Tibial artery (tissue), 4 donors: ENCODE data around the gene VPS13D.

Source experiments
- DNase-seq, 2 donors: peaks; one replicate each; pipeline ENCODE4 v3.0.0-alpha.2; 2019
- H3K27ac ChIP-seq, 2 donors: fragments of 200-600 bp; sonication (generic) in 1 of 2; 1 replicate in 1 of 2; 2 replicates in 1 of 2; pipeline ENCODE4 v1.5.1; 2018 to 2019; ENCODE audit warnings: mild to moderate bottlenecking in 1 of 2
- H3K27me3 ChIP-seq, 2 donors: fragments of 200-600 bp; sonication (generic) in 1 of 2; one replicate each; pipeline versions ENCODE4 v1.5.1 to v1.6.0; 2016 to 2019
- H3K36me3 ChIP-seq, 3 donors: fragments of 200-600 bp; sonication (generic) in 2 of 3; one replicate each; pipeline ENCODE4 v1.5.1; 2016 to 2019; ENCODE audit warnings: mild to moderate bottlenecking in 2 of 3
- H3K4me1 ChIP-seq, 4 donors: fragments of 200-600 bp; sonication (generic) in 2 of 4; 1 replicate in 3 of 4; 2 replicates in 1 of 4; pipeline ENCODE4 v1.5.1; 2016 to 2019
- H3K4me3 ChIP-seq, 2 donors: fragments of 200-600 bp; sonication (generic) in 1 of 2; 1 replicate in 1 of 2; 2 replicates in 1 of 2; pipeline ENCODE4 v1.5.1; 2018 to 2019; ENCODE audit warnings: mild to moderate bottlenecking in 2 of 2
- H3K9me3 ChIP-seq, 3 donors: fragments of 200-600 bp; sonication (generic) in 1 of 3; one replicate each; pipeline ENCODE4 v1.5.1; 2016 to 2019
- CTCF ChIP-seq, 2 experiments: fragments of 200-600 bp in 1 of 2; fragments of 450-650 bp in 1 of 2; IDR thresholded peaks; one replicate each; pipeline ENCODE4 v1.5.1; 2017 to 2019; ENCODE audit warnings: antibody characterized with exemption in 2 of 2, mild to moderate bottlenecking in 1 of 2, moderate library complexity in 1 of 2
- intact Hi-C: fragments of 100-400 bp; cut with DNase I; formaldehyde crosslinking; loops from one replicate; pipeline ENCODE4 v1.15.0; 2023; ENCODE audit warnings: low total_unique reads

The VPS13D gene

GRCh38 chr1:12412439-12412838 is 182.6 kb downstream of the VPS13D start:
- Histone ChIP-seq H3K9me3 (no peaks in the 10 kb centered on the region), H3K36me3 (peaks cover 7 to 33% (median 12%) of the 10 kb centered on the region in 3 donors), H3K27ac (no peak overlapping the region), H3K27me3 (no peaks in the 10 kb centered on the region), H3K4me3 (no peak overlapping the region), H3K4me1 (peaks cover 0 to 27% (median 13%) of the 10 kb centered on the region in 4 donors)
- intact Hi-C loops = no loop called here
- no peak for TF ChIP-seq CTCF (IDR thresholded peaks at IDR 0.05)
- no peak for DNase-seq

- Histone ChIP-seq H3K4me3 (no peak overlapping the region), H3K27ac (no peak overlapping the region), H3K36me3 (peaks cover 9 to 41% (median 25%) of the 10 kb centered on the region in 3 donors), H3K9me3 (no peaks in the 10 kb centered on the region), H3K27me3 (no peaks in the 10 kb centered on the region), H3K4me1 (peaks cover 0 to 14% (median 6%) of the 10 kb centered on the region in 4 donors)
- no peak for TF ChIP-seq CTCF (IDR thresholded peaks at IDR 0.05)
- DNase-seq = no peak
- intact Hi-C loops = no loop called here
Observed at GRCh38 chr1:12413664-12414410, 184.0 kb downstream of the VPS13D start.

- intact Hi-C loops = no loop called here
- Histone ChIP-seq H3K4me3 (no peak overlapping the region), H3K36me3 (peaks cover 9 to 47% (median 25%) of the 10 kb centered on the region in 3 donors), H3K27ac (no peak overlapping the region), H3K9me3 (no peaks in the 10 kb centered on the region), H3K27me3 (no peaks in the 10 kb centered on the region), H3K4me1 (peaks cover 0 to 7% (median 5%) of the 10 kb centered on the region in 4 donors)
- DNase-seq = no peak
- no peak for TF ChIP-seq CTCF (IDR thresholded peaks at IDR 0.05)
Observed at GRCh38 chr1:12414444-12415018, 184.7 kb downstream of the VPS13D start.

GRCh38 chr1:12415038-12415466 is 185.2 kb downstream of the VPS13D start:
- Histone ChIP-seq H3K9me3 (no peaks in the 10 kb centered on the region), H3K27ac (no peak overlapping the region), H3K4me1 (peaks cover 0 to 2% (median under 1%) of the 10 kb centered on the region in 4 donors), H3K36me3 (peaks cover 9 to 49% (median 25%) of the 10 kb centered on the region in 3 donors), H3K27me3 (no peaks in the 10 kb centered on the region), H3K4me3 (no peak overlapping the region)
- no peak for DNase-seq
- intact Hi-C loops = no loop called here
- no peak for TF ChIP-seq CTCF (IDR thresholded peaks at IDR 0.05)

GRCh38 chr1:12416101-12416500 is 186.3 kb downstream of the VPS13D start:
- no peak for TF ChIP-seq CTCF (IDR thresholded peaks at IDR 0.05)
- Histone ChIP-seq H3K4me3 (no peak overlapping the region), H3K36me3 (peaks cover 9 to 45% (median 25%) of the 10 kb centered on the region in 3 donors), H3K4me1 (no peaks in the 10 kb centered on the region), H3K27ac (no peak overlapping the region), H3K27me3 (no peaks in the 10 kb centered on the region), H3K9me3 (no peaks in the 10 kb centered on the region)
- no peak for DNase-seq
- intact Hi-C loops = no loop called here
